Bronchial epithelial cell (primary cell): ENCODE measurements around the gene SOX5. TPM values are rescaled to one million over a fixed set of nuclear protein-coding genes. Genes with fewer than 3 reads are reported as not detected.

Source experiments
- DNase-seq: peaks from one replicate; pipeline ENCODE4 v3.0.0-alpha.2; 2010; ENCODE audit warnings: low read depth
- FAIRE-seq: peaks from 2 replicates; lab custom pipeline; 2011; peaks lifted over from hg19 to GRCh38; lab: Jason Lieb, UNC
- H3K27me3 ChIP-seq: 2 replicates; pipeline ENCODE4 v1.5.1; 2011; ENCODE audit warnings: low read length; ENCODE audit not compliant: control insufficient read depth, insufficient read depth
- H3K36me3 ChIP-seq: 2 replicates; pipeline ENCODE4 v1.5.1; 2011; ENCODE audit warnings: low read length; ENCODE audit not compliant: control insufficient read depth, insufficient read depth
- H3K4me3 ChIP-seq: 2 replicates; pipeline ENCODE4 v1.5.1; 2011; ENCODE audit warnings: mild to moderate bottlenecking, low read depth, low read length, control low read depth
- total RNA-seq: library from RNA; depleted of rRNA; stranded (reverse); fragments of >200 nt; gene quantifications from 2 replicates; pipeline ENCODE4 v1.2.1, GENCODE V29; 2014
- TF ChIP-seq, protein P1 (sequence below): IDR thresholded peaks from 2 replicates; pipeline ENCODE4 v1.5.1; 2011; ENCODE audit warnings: mild to moderate bottlenecking, moderate library complexity, low read length, control low read depth, inconsistent platforms; ENCODE audit not compliant: insufficient read depth, severe bottlenecking

The SOX5 gene
- total RNA-seq, 1 donor from 2014 or later = under 0.01 TPM

GRCh38 chr12:23758608-23759007 lies 190.9 kb downstream of the SOX5 start:
- TF ChIP-seq, protein P1, sequence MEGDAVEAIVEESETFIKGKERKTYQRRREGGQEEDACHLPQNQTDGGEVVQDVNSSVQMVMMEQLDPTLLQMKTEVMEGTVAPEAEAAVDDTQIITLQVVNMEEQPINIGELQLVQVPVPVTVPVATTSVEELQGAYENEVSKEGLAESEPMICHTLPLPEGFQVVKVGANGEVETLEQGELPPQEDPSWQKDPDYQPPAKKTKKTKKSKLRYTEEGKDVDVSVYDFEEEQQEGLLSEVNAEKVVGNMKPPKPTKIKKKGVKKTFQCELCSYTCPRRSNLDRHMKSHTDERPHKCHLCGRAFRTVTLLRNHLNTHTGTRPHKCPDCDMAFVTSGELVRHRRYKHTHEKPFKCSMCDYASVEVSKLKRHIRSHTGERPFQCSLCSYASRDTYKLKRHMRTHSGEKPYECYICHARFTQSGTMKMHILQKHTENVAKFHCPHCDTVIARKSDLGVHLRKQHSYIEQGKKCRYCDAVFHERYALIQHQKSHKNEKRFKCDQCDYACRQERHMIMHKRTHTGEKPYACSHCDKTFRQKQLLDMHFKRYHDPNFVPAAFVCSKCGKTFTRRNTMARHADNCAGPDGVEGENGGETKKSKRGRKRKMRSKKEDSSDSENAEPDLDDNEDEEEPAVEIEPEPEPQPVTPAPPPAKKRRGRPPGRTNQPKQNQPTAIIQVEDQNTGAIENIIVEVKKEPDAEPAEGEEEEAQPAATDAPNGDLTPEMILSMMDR = no peak
- no peak for FAIRE-seq

DNA sequence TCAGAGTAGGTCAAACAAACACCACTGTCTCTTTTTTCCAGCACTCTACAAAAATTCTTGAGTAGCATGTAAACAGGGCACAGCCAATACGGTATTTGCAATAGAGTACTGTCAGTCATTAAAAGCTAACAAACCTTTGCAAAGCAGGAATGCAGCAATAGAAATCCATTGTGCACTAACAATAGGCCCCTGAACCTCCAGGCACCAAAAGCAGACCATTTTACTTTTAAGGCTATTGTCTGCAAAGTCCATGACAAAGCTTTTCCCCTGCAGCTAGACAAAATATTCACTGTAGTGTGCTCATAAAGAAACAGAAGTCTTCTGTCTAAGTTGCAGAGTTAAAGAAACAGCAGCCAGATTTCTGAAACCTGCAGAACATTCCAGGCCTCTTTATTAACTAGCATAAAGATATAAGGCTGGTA lies 191.9 kb downstream of the SOX5 start:
- no peak overlapping the region for H3K4me3 ChIP-seq
- no peaks in the 10 kb centered on the region for H3K27me3 ChIP-seq
- TF ChIP-seq, protein P1 = no peak
- DNase-seq (no peak), FAIRE-seq (no peak)
- H3K36me3 ChIP-seq = no peaks in the 10 kb centered on the region

More at GRCh38 chr12:23758608-23759007, 190.9 kb downstream of the SOX5 start:
- no peak for DNase-seq
- Histone ChIP-seq H3K27me3 (no peaks in the 10 kb centered on the region), H3K36me3 (no peaks in the 10 kb centered on the region), H3K4me3 (no peak overlapping the region)

- H3K4me3 ChIP-seq = no peak overlapping the region
- TF ChIP-seq, protein P1 = no peak
- no peak for FAIRE-seq
- no peak for DNase-seq
- no peaks in the 10 kb centered on the region for H3K27me3 ChIP-seq
- H3K36me3 ChIP-seq = no peaks in the 10 kb centered on the region
Measured at GRCh38 chr12:23756416-23756815, 193.1 kb downstream of the SOX5 start.

DNA sequence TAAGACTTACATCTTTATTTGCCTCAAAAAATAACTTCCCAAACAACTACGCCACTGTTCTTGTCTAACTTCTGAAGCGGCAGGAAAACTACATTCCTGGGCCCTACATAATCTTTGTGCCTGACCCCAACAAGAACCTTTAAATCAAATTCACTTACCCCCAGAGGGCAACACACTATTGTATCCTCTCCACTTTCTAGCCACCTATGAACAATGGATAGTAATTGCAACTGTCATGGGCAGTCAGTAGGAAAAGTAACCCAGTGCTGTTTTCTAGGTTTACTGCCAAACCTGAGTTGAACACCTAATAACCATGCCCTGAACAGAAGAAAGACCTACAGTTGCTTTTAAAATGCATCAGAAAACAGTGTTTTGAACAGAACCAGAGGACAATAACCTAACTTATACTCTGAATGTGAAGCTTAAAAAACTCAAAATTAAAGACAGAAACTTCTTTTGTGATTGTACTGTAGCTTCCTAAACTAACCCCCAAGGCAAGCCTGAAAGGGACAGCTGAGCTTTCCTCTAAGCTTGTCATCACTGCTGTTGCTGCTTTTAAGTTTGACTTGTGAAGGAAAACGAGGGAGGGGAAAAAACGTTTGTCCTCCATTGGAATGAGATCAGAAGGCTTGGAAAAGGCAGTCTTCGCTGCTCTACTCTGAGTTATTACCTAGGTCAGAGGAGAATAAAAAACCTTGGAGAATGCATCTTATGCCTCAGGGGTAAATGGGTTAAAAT lies 195.7 kb downstream of the SOX5 start:
- no peaks in the 10 kb centered on the region for H3K36me3 ChIP-seq
- FAIRE-seq (no peak), DNase-seq (no peak)
- H3K27me3 ChIP-seq = no peaks in the 10 kb centered on the region
- H3K4me3 ChIP-seq = no peak overlapping the region
- TF ChIP-seq, protein P1 = no peak

- Histone ChIP-seq H3K4me3 (no peak overlapping the region), H3K27me3 (no peaks in the 10 kb centered on the region), H3K36me3 (no peaks in the 10 kb centered on the region)
- TF ChIP-seq, protein P1 = no peak
- FAIRE-seq = no peak
- no peak for DNase-seq
Measured at GRCh38 chr12:23752245-23752644, 197.2 kb downstream of the SOX5 start.
